ENCODE measurements around the gene ZNF581.

- TF ChIP-seq FOXP2 (optimal IDR thresholded peaks at IDR 0.05; ENCODE audit: control extremely low read depth, extremely low read length, insufficient read depth) (no peak), EZH2 (IDR thresholded peaks at IDR 0.05) (no peak)
Observed at GRCh38 chr19:55644842-55645511, 1.5 kb downstream of the ZNF581 start.

Measured in SK-N-MC (cell line).